GM21367 (cell line): ENCODE measurements around the gene IRF4.

Experiments
- ATAC-seq: cut with Tn5 transposase; IDR thresholded peaks from one replicate; pipeline ENCODE4 v1.9.1; 2021; ENCODE audit not compliant: unreplicated experiment

IRF4 gene

GRCh38 chr6:453152-453551 lies 61.6 kb downstream of the IRF4 start:
- ATAC-seq = no peak

GRCh38 chr6:454148-454991 lies 62.8 kb downstream of the IRF4 start:
- no peak for ATAC-seq

- no peak for ATAC-seq
Observed at GRCh38 chr6:455006-455585, 63.5 kb downstream of the IRF4 start.

GRCh38 chr6:455835-456234 lies 64.3 kb downstream of the IRF4 start:
- no peak for ATAC-seq

GRCh38 chr6:456358-456867 lies 64.9 kb downstream of the IRF4 start:
- no peak for ATAC-seq

GRCh38 chr6:456887-457286 lies 65.3 kb downstream of the IRF4 start:
- ATAC-seq = no peak
